ENCODE measurements around the gene DCBLD2. TPM values are rescaled to one million over a fixed set of nuclear protein-coding genes. Genes with fewer than 3 reads are reported as not detected.
"Not testable (repeated sequence)": the region's sequence is repeated elsewhere in the genome, so short reads cannot be mapped to it uniquely, and the experiment has no call there.

DCBLD2 gene
- total RNA-seq, 3 donors from 2014 or later (not counting 1 experiment from before 2014, with no cell fraction given) = 0.66 to 0.99 (median 0.90) TPM

DNA sequence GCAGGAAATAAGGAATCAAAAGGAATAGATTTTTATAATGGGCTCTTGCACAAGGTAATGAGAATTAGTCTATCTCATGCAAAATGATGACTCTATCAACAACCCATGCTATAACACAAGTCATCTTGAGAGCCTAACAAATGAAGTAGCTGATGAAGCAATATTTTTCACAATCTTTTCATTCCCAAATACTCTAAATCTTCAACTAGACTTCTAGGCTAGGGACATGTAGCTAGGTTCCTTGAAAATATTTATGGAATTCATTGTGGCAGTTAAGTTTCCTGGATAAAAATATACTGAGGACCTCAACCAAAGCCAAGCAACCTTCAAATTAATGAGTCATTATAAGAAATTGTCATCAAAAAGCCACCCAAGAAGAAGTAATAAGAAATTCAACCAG lies 55.4 kb downstream of the DCBLD2 start:
- no peaks in the 10 kb centered on the region for H3K9me3 ChIP-seq (ENCODE audit: control insufficient read depth, insufficient read depth, low read length)
- no peaks in the 10 kb centered on the region for H3K4me1 ChIP-seq (ENCODE audit: control insufficient read depth, insufficient read depth, low read length)
- ATAC-seq = no peak
- Mint-ChIP-seq H3K27ac (no peak overlapping the region), H3K36me3 (no peaks in the 10 kb centered on the region), H3K27me3 (ENCODE audit: low read depth in 2 of 2) (no peaks in the 10 kb centered on the region), H3K4me1 (no peaks in the 10 kb centered on the region), H3K4me3 (no peak overlapping the region), H3K9me3 (no peaks in the 10 kb centered on the region)
- H3K4me3 ChIP-seq (ENCODE audit: low read length) = no peak overlapping the region
- TF ChIP-seq CTCF (IDR thresholded peaks at IDR 0.05) = no peak
- DNase-seq = no peak
- H3K27ac ChIP-seq (ENCODE audit: low read length) = no peak overlapping the region
- no peaks in the 10 kb centered on the region for H3K36me3 ChIP-seq (ENCODE audit: control insufficient read depth, insufficient read depth, low read length)
- intact Hi-C loops (cut with micrococcal nuclease) = no loop called here
- H3K27me3 ChIP-seq (ENCODE audit: control insufficient read depth, insufficient read depth, low read length) = no peaks in the 10 kb centered on the region

- ATAC-seq = no peak
- Histone ChIP-seq H3K4me3 (ENCODE audit: low read length) (no peak overlapping the region), H3K27ac (ENCODE audit: low read length) (no peak overlapping the region), H3K9me3 (ENCODE audit: control insufficient read depth, insufficient read depth, low read length) (no peaks in the 10 kb centered on the region), H3K27me3 (ENCODE audit: control insufficient read depth, insufficient read depth, low read length) (no peaks in the 10 kb centered on the region), H3K36me3 (ENCODE audit: control insufficient read depth, insufficient read depth, low read length) (no peaks in the 10 kb centered on the region), H3K4me1 (ENCODE audit: control insufficient read depth, insufficient read depth, low read length) (no peaks in the 10 kb centered on the region)
- Mint-ChIP-seq H3K4me3 (no peak overlapping the region), H3K9me3 (peaks cover 2 to 3% of the 10 kb centered on the region in 2 donors), H3K27me3 (ENCODE audit: low read depth in 2 of 2) (no peaks in the 10 kb centered on the region), H3K4me1 (no peaks in the 10 kb centered on the region), H3K36me3 (no peaks in the 10 kb centered on the region), H3K27ac (no peak overlapping the region)
- TF ChIP-seq CTCF (IDR thresholded peaks at IDR 0.05) = no peak
- DNase-seq = no peak
- intact Hi-C loops (cut with micrococcal nuclease) = no loop called here
- WGBS (ENCODE audit: insufficient coverage) = 89% methylated on average over 3 of the region's 7 CpGs
These were observed 58.1 kb downstream of the DCBLD2 start for GRCh38 chr3:98843266-98843959.

DNA sequence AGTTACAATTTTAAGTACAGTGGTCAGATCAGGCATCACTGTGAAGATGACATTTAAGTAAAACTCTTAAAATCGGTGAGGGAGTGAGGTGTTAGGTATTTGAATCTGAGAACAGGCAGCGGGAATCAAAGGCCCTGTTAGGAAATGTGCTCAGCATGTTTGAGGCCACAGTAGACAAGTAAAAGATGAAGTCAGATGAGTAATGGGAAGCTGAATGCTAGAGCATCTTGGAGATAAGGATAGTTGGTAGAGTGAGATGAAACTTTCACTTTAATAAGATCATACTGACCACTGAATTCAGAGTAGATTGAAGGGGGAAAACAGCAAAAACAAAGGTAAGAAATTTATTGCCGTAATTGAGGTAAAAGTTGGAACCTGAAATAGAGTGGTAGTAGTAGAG lies 61.6 kb downstream of the DCBLD2 start:
- H3K27ac ChIP-seq (ENCODE audit: low read length) = no peak overlapping the region
- Mint-ChIP-seq H3K27me3 (ENCODE audit: low read depth in 2 of 2) (no peaks in the 10 kb centered on the region), H3K36me3 (no peaks in the 10 kb centered on the region), H3K4me3 (no peak overlapping the region), H3K4me1 (no peaks in the 10 kb centered on the region), H3K27ac (no peak overlapping the region), H3K9me3 (peaks cover 2 to 3% of the 10 kb centered on the region in 2 donors)
- H3K4me3 ChIP-seq (ENCODE audit: low read length) = no peak overlapping the region
- no peak for DNase-seq
- intact Hi-C loops (cut with micrococcal nuclease) = no loop called here
- H3K36me3 ChIP-seq (ENCODE audit: control insufficient read depth, insufficient read depth, low read length) = no peaks in the 10 kb centered on the region
- TF ChIP-seq CTCF (IDR thresholded peaks at IDR 0.05) = no peak
- 93% methylated on average over 3 of the region's 3 CpGs for WGBS (ENCODE audit: insufficient coverage)
- H3K4me1 ChIP-seq (ENCODE audit: control insufficient read depth, insufficient read depth, low read length) = no peaks in the 10 kb centered on the region
- ATAC-seq = no peak
- no peaks in the 10 kb centered on the region for H3K27me3 ChIP-seq (ENCODE audit: control insufficient read depth, insufficient read depth, low read length)
- H3K9me3 ChIP-seq (ENCODE audit: control insufficient read depth, insufficient read depth, low read length) = no peaks in the 10 kb centered on the region

DNA sequence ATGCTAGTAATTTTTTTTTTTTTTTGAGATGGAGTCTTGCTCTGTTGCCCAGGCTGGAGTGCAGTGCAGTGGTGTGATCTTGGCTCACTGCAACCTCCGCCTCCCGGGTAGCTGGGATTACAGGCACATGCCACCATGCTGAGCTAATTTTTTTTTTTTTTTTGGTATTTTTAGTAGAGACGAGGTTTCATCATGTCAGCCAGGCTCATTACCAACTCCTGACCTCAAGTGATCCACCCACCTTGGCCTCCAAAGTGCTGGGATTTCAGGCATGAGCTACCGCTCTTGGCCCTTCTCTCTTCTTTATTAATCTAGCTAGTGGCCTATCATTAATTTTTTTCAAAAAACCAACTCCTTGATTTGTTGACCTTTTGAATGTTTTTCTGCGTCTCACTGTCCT lies 70.4 kb downstream of the DCBLD2 start:
- H3K9me3 Mint-ChIP-seq; H3K4me3 Mint-ChIP-seq; H3K27me3 Mint-ChIP-seq (ENCODE audit: low read depth in 2 of 2); H3K9me3 ChIP-seq (ENCODE audit: control insufficient read depth, insufficient read depth, low read length); H3K36me3 ChIP-seq (ENCODE audit: control insufficient read depth, insufficient read depth, low read length); H3K4me3 ChIP-seq (ENCODE audit: low read length); ATAC-seq; H3K27ac Mint-ChIP-seq; H3K27me3 ChIP-seq (ENCODE audit: control insufficient read depth, insufficient read depth, low read length); H3K27ac ChIP-seq (ENCODE audit: low read length); H3K4me1 Mint-ChIP-seq; intact Hi-C loops (cut with micrococcal nuclease); H3K4me1 ChIP-seq (ENCODE audit: control insufficient read depth, insufficient read depth, low read length); DNase-seq; H3K36me3 Mint-ChIP-seq: not testable (repeated sequence)
- 79% methylated on average over 3 of the region's 5 CpGs for WGBS (ENCODE audit: insufficient coverage)

Measured in natural killer cell (primary cell).